Epithelial cell of prostate (primary cell): ENCODE measurements around the gene PRKAR2B.
"Not testable (repeated sequence)": the region's sequence is repeated elsewhere in the genome, so short reads cannot be mapped to it uniquely, and the experiment has no call there.

Experiments used
- DNase-seq: peaks from one replicate; pipeline ENCODE4 v3.0.0-alpha.2; 2011; ENCODE audit warnings: low read depth, low spot score
- H3K27ac ChIP-seq: fragments of 450-650 bp; 2 replicates; pipeline ENCODE4 v1.5.1; 2017; ENCODE audit warnings: mild to moderate bottlenecking

Gene PRKAR2B

DNA sequence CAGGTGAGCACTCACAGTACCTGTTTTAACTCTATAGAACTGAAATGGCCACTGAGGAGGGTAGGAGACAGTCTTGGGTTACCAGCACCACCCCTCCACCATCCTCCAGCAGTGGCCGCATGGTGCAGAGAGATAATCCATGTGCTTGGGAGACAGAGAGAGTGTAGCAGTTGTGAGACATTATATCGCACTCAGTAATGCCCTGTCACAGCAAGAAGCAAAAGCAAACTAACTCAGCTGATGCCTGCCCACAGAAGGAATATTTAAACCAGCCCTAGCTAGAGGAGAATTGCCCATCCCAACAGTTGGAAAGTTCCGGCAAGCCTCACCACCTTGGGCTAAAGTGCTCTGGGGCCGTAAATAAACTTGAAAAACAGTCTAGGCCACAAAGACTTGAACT, 65.5 kb downstream of the PRKAR2B start:
- H3K27ac ChIP-seq = no peak overlapping the region
- DNase-seq = no peak

DNA sequence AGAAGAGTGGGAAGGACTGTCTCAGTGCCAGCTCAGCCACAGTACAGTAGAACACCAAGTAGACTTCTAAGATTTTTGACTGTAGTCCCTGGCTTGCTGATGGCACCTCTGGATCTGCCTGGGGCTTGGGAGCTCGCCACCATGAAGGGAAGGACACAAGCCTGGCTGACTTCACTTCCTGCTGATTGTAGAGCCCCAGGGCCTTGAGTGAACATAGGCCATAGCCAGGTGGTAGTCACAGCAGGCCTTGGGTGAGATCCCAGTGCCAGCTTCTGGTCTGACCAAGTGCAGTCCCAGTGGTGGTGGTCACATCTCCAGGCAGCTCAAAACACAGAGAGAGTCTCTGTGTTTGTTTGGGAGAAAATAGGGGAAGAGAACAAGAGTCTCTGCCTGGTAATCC, 66.7 kb downstream of the PRKAR2B start:
- no peak overlapping the region for H3K27ac ChIP-seq
- DNase-seq = no peak

DNA sequence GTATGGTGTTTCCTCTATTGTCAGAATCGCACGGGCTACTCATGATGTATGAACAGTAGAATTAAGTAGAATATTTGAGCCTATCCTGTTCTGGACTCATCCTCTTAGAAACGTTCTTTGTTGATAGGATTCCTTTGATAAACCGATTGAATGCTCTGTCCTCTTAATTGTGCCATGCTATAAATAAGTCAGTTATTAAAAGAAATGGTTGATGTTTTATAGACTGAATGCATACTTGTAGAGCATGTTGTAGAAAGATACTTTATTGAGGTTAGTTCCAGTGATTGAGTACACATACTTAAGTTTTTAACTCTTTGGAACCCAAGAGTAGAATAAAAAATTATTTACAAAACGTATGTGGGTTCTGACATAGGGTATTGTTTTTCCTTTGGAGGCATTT, 69.4 kb downstream of the PRKAR2B start:
- no peak overlapping the region for H3K27ac ChIP-seq
- no peak for DNase-seq

DNA sequence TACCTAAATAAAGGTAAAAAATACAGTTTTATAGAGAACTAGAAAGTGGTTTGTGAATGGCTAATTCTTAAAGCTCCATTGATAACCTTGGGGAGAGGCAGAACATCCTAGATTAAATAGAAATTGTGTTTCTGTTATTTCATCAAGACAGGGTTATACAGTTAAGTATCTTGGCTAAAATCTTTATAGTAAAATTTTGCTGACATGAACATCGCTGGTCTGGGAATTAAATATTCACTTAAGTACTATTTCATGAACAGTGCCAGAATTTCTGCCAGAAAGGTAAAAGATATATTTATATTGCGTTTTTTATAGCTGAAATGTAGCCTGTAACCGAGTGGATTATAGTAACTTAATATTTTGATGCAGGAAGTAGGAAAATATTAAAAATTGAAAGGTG, 70.6 kb downstream of the PRKAR2B start:
- DNase-seq = no peak
- H3K27ac ChIP-seq = no peak overlapping the region

DNA sequence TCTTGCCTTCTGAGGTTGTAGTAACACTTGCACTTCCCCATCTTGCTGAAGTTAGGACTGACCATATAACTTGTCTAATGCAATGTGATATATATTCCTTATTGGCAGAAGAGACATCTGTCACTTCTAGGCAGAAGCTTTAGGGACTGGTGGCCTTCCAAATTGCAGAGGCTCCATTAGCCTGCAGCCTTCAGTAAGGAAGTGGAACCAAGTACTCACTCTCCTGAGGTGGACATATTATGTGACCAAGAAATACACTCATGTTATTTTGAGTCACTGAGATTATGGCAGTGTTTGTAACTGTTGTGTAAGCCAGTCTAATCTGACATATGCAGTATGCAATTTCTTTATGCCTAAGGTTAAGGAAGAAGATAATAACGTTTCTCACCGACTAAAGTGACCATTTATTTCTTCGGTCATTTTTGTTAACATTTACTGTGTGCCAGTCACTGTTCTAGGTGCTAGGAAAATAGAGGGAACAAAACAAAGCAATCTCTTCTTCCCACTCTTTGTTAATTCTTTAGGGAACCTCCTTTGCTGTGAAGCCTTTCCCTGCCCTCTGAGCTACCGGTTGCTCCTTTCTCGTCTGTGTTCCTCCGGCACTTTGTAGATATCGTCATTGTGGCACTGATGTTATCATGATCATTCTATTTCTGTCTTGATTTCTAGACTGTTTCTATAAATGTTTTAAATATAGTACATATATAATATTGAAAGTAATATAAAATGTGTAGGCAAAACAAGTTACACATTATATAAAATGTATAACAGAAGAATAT, 71.4 kb downstream of the PRKAR2B start:
- H3K27ac ChIP-seq = no peak overlapping the region
- no peak for DNase-seq

DNA sequence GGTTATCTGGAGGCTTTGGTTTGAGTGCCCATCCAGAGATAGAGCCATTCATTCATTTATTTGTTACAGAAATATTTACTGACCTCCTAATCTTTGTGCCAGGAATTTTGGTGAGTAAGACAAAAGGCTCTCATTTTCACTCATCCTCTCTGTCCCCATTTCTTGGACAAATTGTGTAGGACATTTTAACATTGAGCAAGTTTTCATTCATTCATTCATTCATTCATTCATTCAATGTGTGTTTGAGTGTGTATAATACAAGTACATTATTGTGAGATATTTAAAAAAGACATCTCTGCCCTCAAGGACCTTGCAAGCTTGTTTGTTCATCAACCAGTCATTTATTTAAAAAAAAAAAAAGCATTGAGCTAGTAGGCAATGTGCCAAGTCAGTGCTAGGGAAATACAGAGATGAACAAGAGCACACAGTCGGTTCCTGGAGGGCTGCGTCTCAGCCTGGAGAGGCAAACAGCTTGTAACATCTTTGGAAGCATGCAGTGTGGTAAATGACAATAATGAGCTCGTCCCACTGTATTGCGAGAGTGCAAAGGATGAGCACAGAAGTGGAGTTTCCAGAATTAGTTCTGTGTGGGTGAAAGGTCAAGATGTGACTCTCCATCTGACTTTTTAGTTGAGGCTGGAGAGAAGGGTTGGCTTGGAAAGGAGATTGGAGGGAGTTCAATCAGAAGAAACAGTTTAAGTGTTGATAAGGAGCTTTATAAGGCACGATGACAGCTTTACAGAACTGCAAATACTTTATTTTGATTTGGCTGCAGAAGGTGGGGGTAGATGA, 73.8 kb downstream of the PRKAR2B start:
- no peak for DNase-seq
- no peak overlapping the region for H3K27ac ChIP-seq

DNA sequence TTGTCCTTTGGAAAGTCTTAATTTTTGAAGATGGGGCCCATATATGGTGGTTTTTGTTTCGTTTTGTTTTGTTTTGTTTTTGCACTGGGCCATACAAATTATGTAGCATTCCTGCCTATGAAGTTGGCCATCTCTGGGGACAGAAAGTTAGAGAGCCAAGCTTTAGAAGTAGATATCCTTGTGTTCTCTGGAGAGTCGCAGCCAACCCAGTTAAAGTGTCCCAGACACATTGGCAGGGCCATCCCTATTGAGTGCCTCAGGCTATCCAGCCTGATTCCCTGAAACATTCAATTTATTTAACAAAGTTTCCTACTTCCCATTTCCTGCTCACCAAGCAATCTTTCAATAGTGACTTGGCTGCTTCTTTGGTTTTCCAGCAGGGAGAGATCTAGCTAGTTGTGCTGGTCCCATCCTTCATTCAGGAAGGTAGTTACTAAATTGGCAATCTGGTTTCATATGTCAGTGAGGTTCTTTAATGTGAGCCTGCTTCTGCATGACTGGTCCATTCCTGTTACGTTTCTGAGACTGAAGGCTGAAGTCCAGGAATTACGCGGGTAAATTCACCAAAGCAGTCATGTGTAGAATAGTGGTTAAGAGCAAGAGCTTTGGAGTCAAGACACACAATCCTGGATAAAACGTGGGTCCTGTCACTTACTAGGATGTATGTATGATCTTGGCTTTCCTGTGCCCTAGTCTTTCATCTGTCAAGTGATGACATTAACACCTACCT, 75.0 kb downstream of the PRKAR2B start:
- no peak overlapping the region for H3K27ac ChIP-seq
- DNase-seq = no peak

DNA sequence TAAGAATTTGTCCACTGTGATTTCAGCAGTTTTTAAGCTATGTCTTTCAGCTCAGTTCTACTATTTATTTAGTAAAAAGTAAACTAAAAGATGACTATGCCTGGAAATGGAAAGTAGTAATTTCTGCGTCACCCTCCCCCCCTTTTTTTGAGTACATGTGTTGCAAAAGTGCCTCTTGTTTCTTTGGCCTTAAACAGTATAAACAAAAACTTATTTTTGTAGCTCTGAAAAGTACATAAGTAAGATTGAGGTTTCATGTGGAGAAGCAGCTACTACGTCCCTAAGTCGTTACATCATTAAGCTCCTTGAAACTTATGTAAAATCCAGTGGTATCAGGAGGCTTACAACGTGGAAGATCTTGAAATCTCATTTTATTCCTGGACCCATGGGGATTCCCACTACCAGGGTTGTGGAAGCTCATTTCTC, 78.0 kb downstream of the PRKAR2B start:
- DNase-seq = no peak
- no peak overlapping the region for H3K27ac ChIP-seq

DNA sequence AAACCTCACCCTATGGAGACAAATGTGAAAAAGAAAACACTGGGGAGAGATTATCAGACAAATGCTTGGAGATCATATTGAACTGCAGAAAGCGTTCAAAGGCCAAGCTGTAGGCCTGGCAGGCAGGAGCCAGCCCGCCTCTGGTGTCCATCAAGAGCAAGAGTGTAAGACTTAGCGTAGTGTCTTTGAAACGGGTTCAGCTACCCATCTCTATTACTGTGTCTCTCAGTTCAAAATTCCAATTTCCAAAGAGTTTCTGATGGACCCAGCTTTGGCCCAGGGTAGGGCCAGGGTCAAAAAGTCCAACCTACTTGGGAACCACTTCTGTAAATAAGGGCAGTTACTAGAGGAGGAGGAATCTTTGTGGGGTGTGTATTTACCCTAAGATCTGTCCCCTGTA, 78.9 kb downstream of the PRKAR2B start:
- no peak overlapping the region for H3K27ac ChIP-seq
- no peak for DNase-seq

DNA sequence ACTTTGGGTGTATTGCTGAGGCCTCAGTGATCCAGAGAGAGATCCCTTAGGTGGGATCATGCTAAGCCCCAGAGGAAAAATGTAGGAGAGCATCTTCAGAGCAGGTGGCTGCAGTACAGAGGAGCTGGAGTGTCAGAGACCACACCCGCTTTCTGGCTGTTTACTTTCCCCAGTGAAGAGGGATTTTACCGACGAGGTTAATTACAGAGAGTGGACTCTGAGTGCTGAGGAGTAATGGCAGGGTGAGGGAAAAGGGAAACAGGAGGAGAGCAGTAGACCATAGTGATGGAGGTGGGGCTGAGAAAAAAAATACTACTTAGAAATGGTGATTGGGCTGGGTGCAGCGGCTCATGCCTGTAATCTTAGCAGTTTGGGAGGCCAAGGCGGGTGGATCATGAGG, 81.0 kb downstream of the PRKAR2B start:
- no peak for DNase-seq
- H3K27ac ChIP-seq = no peak overlapping the region

DNA sequence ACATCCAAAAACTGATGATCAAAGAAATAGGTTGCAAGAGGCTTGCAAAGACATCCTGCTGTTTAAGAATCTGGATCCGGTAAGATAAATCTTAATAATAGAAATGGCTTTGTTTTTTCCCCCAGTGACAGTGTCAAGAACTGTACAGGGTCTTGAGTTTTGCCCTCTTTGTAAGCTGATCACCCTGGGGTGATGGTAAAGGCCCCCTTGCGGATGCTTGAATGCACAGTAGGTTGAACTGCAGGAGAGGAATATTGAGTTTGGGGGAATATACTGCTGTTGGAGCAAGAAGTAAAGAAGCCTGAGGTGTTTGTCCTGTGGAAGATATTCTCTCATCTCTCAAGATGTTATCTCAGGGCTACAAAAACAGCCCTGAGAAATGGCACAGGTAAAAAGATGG, 83.7 kb downstream of the PRKAR2B start:
- no peak overlapping the region for H3K27ac ChIP-seq
- no peak for DNase-seq

DNA sequence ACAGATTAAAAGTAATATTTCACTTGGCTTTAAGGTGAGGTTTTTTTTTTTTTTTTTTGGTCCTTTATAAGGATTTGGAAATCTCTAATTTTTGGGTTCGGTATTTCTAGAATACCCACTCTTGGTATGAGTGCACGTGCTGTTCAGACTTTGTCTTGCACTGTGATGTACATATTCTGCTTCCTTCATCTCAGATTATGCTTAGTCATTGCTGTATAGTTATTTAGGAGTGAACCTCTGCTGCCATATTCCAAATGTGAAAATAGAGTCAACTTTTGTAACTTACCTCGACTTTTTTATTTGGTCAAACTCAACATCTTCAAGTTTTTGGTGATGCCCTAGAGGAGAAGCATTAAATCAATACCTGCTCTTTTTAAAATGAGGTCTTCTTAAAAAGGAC, 84.2 kb downstream of the PRKAR2B start:
- DNase-seq = no peak
- no peak overlapping the region for H3K27ac ChIP-seq

DNA sequence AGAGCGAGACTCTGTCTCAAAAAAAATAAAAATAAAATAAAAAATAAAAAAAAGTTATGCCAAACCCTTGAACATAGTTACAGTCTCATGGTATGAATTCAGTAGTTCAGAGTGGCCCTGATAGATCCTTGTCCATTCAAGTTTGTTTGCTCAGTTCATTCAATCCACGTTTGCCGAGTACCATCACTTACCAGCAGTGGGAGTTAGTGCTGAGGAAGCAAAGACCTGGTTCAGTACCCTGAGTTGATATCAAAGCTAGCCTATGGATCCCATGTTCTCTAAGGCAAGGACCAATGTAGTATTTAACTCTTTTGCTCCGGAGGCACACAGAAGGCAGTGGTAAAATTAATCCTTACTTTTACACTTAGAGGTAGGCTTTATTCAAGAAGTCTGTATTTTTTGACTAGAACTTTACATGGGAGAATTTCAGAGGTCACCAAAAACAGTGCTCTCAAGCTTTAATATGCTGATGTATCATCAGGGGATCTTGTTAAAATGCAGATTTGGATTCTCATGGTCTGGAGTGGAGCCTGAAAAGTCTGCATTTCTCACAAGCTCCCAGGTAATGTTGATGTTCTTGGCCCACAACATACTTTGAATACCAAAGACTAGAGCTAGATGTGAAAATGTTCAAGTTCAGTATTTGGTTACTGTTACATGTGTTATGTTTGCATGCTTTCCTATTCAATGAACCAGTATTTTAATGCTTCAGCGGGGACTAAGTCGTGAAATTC, 86.1 kb downstream of the PRKAR2B start:
- DNase-seq = no peak
- no peak overlapping the region for H3K27ac ChIP-seq

DNA sequence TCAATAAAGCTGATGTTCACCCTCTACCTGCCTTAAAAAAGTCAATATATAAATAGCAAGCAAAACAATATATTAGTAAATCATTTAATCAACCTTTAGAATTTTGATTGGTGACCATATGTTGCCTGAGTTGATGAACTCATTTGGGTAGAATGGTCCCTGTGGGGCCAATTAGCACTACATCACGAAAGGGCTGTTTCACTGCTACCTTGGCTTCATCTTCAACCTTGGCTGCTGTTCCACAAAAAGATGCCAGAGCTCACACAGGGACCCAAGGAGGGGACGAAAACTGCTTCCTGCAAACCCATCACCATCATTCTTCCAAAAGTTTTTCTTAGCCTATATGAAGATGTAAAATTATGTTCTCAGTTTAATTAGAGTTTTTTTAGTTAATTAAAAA, 88.9 kb downstream of the PRKAR2B start:
- H3K27ac ChIP-seq = no peak overlapping the region
- no peak for DNase-seq

DNA sequence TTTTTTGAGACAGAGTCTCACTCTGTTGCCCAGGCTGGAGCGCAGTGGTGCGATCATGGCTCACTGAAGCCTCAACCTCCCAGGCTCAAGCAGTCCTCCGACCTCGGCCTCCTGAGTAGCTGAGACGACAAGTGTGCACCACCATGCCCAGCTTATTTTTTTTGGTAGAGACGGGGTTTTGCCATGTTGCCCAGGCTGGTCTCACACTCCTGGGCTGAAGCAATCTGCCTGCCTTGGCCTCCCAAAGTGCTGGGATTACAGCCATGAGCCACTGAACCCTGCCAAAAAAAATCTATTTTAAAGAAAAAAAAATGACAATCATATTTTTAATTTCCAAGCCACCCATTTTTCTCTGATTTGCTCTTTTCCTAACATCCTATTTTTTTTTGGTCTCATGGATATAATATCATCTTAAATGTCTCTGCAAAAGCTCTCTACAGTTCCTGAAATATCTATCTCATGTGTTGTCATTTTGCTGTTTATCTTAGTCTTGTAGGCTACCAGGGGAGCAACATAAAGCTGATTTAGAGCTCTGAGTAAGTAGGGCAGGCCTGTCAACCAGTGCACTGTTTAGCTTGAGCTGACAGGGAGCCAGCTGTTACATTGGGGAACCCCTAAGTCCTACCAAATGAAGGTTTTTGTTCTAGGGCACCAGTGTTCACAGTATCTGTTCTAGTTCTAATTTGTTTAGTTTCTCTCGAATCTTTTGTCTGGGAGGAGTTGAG, 94.4 kb downstream of the PRKAR2B start:
- no peak overlapping the region for H3K27ac ChIP-seq
- DNase-seq = no peak

DNA sequence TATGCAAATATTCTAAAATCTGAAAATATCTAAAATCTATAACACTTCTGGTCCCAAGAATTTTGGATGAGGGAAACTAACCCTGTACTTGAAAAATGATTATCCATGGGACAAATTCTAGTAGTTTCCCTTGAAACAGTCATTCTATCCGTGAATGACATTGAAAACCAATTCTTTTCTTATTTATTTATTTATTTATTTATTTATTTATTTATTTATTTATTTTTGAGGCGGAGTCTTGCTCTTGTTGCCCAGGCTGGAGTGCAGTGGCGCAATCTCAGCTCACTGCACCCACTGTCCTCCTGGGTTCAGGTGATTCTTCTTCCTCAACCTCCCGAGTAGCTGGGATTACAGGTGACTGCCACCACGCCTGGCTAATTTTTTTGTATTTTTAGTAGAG, 99.4 kb downstream of the PRKAR2B start:
- H3K27ac ChIP-seq, DNase-seq: not testable (repeated sequence)

DNA sequence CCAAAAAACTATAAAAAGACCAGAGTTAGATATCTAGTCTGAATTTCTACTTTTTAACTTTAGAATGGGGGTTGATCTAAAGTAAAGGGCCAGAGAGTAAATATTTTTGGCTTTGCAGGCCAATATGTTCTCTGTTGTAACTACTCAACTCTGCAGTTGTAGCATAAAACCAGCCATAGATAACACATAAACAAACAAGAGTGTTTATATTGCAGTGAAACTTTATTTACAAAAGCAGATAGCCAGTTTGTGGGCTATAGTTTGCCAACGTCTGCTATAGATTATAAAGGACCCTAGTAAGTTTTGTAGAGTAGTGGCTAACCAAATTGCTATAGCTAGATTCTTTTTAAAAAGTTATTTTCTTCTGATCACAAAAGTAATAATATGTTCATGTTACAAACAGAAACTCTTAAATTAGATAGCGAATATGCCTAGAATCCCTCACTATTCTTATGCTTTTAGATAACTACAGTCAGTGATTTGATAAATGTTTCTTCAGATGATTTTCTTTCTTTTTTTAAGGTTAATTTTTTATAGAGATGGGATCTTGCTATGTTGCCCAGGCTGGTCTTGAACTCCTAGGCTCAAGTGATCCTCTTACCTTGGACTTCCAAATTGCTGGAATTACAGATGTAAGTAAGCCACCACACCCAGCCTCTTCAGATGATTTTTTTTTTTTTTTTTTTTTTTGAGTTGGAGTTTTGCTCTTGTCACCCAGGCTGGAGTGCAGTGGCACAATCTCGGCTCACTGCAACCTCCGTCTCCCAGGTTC, 100.7 kb downstream of the PRKAR2B start:
- DNase-seq = no peak
- no peak overlapping the region for H3K27ac ChIP-seq

DNA sequence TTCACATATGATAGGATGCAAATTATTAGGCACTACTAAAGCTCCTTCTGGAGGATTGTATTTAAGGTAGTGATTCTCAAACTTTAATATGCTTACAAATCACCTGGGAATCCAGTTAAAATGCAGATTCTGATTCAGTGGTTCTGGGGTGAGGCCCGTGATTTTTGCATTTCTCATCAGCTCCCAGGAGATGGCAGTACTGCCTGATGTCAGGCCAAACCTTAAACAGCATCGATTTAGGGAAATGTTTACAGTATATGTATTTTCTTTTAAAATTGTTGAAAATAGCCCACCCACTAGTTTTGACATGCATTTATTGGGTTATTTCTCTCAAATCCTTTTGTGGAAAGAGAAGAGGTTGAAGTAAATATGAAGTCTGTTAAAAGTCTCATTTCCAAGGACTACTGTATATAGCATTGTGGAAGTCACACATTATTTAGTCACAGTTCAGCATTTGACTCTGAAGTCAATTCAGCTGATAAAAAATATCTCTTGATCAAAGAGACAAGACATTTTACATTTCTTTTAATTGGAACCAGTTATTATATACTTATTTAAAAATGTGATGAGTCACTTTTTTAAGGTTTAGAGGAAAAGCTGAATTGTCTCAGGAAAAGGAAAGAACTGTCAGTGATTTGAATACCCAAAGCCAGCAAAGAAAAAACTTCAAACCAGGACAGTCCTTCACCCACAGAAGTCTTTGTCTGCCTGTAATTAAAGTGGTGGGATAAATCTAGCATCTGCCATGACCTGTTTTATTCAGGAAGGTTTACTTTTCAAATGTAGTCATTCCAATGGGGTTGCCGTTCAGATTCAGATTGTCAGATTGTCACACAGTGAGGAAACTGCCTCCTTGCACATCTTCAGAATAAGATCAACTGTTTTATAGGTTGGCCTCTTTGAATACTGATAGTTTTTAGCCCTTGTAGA, 103.2 kb downstream of the PRKAR2B start:
- no peak overlapping the region for H3K27ac ChIP-seq
- DNase-seq = no peak
